ENCODE data around the gene RIPOR3. TPM values are rescaled to one million over a fixed set of nuclear protein-coding genes. Genes with fewer than 3 reads are reported as not detected.

RIPOR3 gene
- polyA plus RNA-seq, 1 donor from 2014 or later = not detected

- no peak overlapping the region for H3K27ac ChIP-seq (ENCODE audit: low read length)
- peaks cover 10% of the 10 kb centered on the region for H3K27me3 ChIP-seq (ENCODE audit: insufficient read depth, low read depth, low read length)
- H4K20me1 ChIP-seq (ENCODE audit: insufficient read depth) = no peaks in the 10 kb centered on the region
- no peaks in the 10 kb centered on the region for H3K79me2 ChIP-seq (replicated peaks; ENCODE audit: insufficient read depth, low read length)
- H3K4me2 ChIP-seq (ENCODE audit: low read length) = no peak overlapping the region
- H3K9ac ChIP-seq (ENCODE audit: low read length) = no peak overlapping the region
- H3K4me3 ChIP-seq (ENCODE audit: low read length) = no peak overlapping the region
- H3K9me3 ChIP-seq (ENCODE audit: low read length) = no peaks in the 10 kb centered on the region
- no peaks in the 10 kb centered on the region for H3K9me2 ChIP-seq (ENCODE audit: insufficient read depth, low read length)
- TF ChIP-seq EP300 (conservative IDR thresholded peaks at IDR 0.05; ENCODE audit: poor library complexity, severe bottlenecking) = no peak
- TF ChIP-seq REST (IDR thresholded peaks at IDR 0.05; ENCODE audit: borderline replicate concordance) = no peak
- H3K36me3 ChIP-seq (ENCODE audit: insufficient read depth, low read length) = no peaks in the 10 kb centered on the region
- no peaks in the 10 kb centered on the region for H3F3A ChIP-seq (ENCODE audit: insufficient read depth, low read length, poor library complexity, severe bottlenecking)
- H2AFZ ChIP-seq (ENCODE audit: low read depth, low read length) = no peak overlapping the region
Observed at GRCh38 chr20:50688256-50688975, 2.9 kb downstream of the RIPOR3 start.

GRCh38 chr20:50686821-50687220, 4.5 kb downstream of the RIPOR3 start:
- Histone ChIP-seq H3K4me3 (ENCODE audit: low read length) (no peak overlapping the region), H3K27me3 (ENCODE audit: insufficient read depth, low read depth, low read length) (peaks cover 10% of the 10 kb centered on the region), H3K79me2 (replicated peaks; ENCODE audit: insufficient read depth, low read length) (no peaks in the 10 kb centered on the region), H3K9me3 (ENCODE audit: low read length) (no peaks in the 10 kb centered on the region), H2AFZ (ENCODE audit: low read depth, low read length) (no peak overlapping the region), H3K27ac (ENCODE audit: low read length) (no peak overlapping the region), H3F3A (ENCODE audit: insufficient read depth, low read length, poor library complexity, severe bottlenecking) (no peaks in the 10 kb centered on the region), H3K4me2 (ENCODE audit: low read length) (no peak overlapping the region), H3K9ac (ENCODE audit: low read length) (no peak overlapping the region), H3K36me3 (ENCODE audit: insufficient read depth, low read length) (no peaks in the 10 kb centered on the region), H3K9me2 (ENCODE audit: insufficient read depth, low read length) (no peaks in the 10 kb centered on the region), H4K20me1 (ENCODE audit: insufficient read depth) (no peaks in the 10 kb centered on the region)
- TF ChIP-seq POLR2AphosphoS5 (IDR thresholded peaks at IDR 0.05) = no peak
- no peak for TF ChIP-seq MXI1 (conservative IDR thresholded peaks at IDR 0.05; ENCODE audit: poor library complexity, severe bottlenecking)
- TF ChIP-seq CTCF (IDR thresholded peaks at IDR 0.05; ENCODE audit: poor library complexity, severe bottlenecking) = no peak
- no peak for TF ChIP-seq RAD21 (conservative IDR thresholded peaks at IDR 0.05)
- no peak for TF ChIP-seq REST (IDR thresholded peaks at IDR 0.05; ENCODE audit: borderline replicate concordance)
- TF ChIP-seq SMC3 (conservative IDR thresholded peaks at IDR 0.05; ENCODE audit: poor library complexity) = no peak
- TF ChIP-seq TAF1 (IDR thresholded peaks at IDR 0.05; ENCODE audit: low read depth) = no peak
- no peak for TF ChIP-seq EZH2 (IDR thresholded peaks at IDR 0.05; ENCODE audit: borderline replicate concordance, insufficient read depth, low read length, poor library complexity, severe bottlenecking)
- TF ChIP-seq EP300 (conservative IDR thresholded peaks at IDR 0.05; ENCODE audit: poor library complexity, severe bottlenecking) = no peak
